ENCODE results near the gene TMEFF1. TPM values are rescaled to one million over a fixed set of nuclear protein-coding genes. Genes with fewer than 3 reads are reported as not detected.
A peak's percentile ranks its signal among the peaks of the same experiment; 100 is the strongest.

TMEFF1 gene
- polyA plus RNA-seq, 1 donor (not counting 4 experiments of a cell fraction or from before 2014, with no cell fraction given): not detected

DNA sequence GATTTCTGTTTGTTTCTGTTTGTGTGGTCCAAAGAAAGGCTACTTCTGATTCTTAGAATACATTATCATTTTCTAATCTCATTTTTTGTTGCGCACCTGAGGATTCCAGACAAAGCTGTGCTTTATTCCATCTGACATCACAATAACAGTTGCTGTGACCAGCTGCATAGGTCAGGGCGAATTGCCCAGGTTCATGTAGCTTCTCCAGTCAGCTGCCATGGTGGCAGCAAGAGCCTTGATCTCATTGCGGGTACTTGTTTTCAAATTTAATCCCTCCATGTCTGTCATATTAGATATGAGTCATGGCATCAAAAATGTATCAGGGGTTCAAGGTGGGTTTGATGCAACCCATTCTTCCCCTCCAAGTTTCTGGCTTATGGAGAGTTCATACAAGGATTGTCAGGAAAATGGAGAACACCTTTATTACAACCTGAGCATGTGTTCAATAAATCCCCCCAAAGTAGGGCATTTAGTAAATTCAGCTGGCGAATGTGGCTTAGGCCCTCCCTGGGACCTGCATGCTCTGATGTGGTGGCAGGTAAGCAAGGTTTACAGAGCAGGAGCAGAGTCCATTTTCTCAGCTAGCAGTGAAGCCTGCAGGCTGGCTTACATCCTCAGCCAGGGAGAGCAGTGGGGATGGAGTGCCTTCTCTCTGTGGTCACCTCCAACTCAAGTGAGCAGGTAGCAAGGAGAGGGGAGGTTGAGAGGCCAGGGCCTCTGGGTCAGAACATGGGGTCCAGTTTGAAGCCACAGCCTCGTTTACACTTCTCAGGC, 118.9 kb downstream of the TMEFF1 start:
- H3K36me3 ChIP-seq (ENCODE audit: control insufficient read depth in 2 of 2, extremely low read depth in 1 of 2, insufficient read depth in 2 of 2, low read length in 2 of 2): no peaks in the 10 kb centered on the region
- FAIRE-seq (no peak), DNase-seq (ENCODE audit: low read depth, low spot score) (no peak)
- H4K20me1 ChIP-seq (ENCODE audit: control insufficient read depth, extremely low read depth, insufficient read depth, low read length): no peaks in the 10 kb centered on the region
- TF ChIP-seq EZH2 (IDR thresholded peaks at IDR 0.05; ENCODE audit: low read length) (no peak), CTCF (optimal IDR thresholded peaks at IDR 0.05 in 1 of 3, IDR thresholded peaks at IDR 0.05 in 1 of 3, conservative IDR thresholded peaks at IDR 0.05 in 1 of 3; ENCODE audit: extremely low read depth in 1 of 3, insufficient read depth in 2 of 3, low read length in 3 of 3) (no peak)
- no peaks in the 10 kb centered on the region for H3K9me1 ChIP-seq (ENCODE audit: control insufficient read depth, extremely low read depth, insufficient read depth, low read length)
- no peak overlapping the region for H3K9ac ChIP-seq (ENCODE audit: control insufficient read depth, extremely low read depth, insufficient read depth, low read length)
- H3K4me3 ChIP-seq (ENCODE audit: control insufficient read depth in 2 of 3, extremely low read depth in 1 of 3, insufficient read depth in 2 of 3, low read depth in 1 of 3, low read length in 3 of 3): no peak overlapping the region
- peaks cover 4% of the 10 kb centered on the region for H3K27me3 ChIP-seq (ENCODE audit: control insufficient read depth, extremely low read depth, insufficient read depth, low read length)
- H2AFZ ChIP-seq (ENCODE audit: control insufficient read depth, low read length): no peak overlapping the region
- no peak overlapping the region for H3K27ac ChIP-seq (ENCODE audit: control insufficient read depth, insufficient read depth, low read length)
- H3K4me1 ChIP-seq (ENCODE audit: control insufficient read depth, extremely low read depth, insufficient read depth, low read length): peaks cover 7% of the 10 kb centered on the region
- no peak overlapping the region for H3K4me2 ChIP-seq (ENCODE audit: control insufficient read depth, extremely low read depth, insufficient read depth, low read depth, low read length)
- no peaks in the 10 kb centered on the region for H3K9me3 ChIP-seq (ENCODE audit: control insufficient read depth, low read depth, low read length)
- H3K79me2 ChIP-seq (ENCODE audit: control insufficient read depth, insufficient read depth, low read length): no peaks in the 10 kb centered on the region
- dilution Hi-C loops (cut with MboI; ENCODE audit: extremely low pct_ligation_motif_present, low sequenced_read_pairs): loop anchor here (25.0 kb wide), 1 partner anchor 280 kb away; no protein-coding TSS in a partner anchor

DNA sequence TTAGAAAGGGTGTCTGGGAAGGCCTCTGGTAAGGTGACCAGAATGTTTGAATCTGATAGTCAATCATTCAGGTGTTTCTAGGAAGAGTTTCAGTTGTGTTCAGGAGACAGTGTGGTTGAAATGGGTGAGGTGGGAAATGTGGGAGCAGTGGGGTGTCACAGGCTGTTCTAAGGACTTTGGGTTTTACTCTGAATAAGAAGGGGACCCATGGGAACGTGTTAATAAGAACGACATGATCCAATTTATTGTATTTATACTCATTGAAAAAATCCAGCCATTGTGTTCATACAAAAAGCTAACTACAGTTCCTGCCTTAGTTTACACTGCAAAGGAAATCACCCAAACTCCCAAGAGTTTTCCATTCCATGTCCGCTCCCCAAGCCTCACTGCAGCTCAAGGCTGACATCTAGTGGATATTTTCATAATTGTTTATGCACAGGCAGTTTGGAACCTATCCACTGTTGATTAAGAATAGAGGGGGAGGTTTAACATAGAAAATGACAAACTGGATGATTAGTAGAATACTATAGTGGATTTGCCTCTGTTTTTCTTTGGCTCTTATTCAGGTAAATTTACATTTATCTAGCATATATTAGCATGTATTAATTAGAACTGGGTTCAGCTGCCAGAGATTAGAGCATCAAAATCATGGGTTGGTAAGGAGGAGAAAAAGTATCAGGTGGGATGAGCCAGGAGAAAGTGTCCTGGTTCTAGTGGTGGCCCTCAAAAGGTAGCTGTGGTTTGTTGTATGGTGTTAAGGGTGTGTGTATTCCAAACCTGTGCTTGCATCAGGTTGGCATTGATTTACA, 122.6 kb downstream of the TMEFF1 start:
- Histone ChIP-seq H3K4me2 (ENCODE audit: control insufficient read depth, extremely low read depth, insufficient read depth, low read depth, low read length) (no peak overlapping the region), H2AFZ (ENCODE audit: control insufficient read depth, low read length) (no peak overlapping the region), H3K79me2 (ENCODE audit: control insufficient read depth, insufficient read depth, low read length) (no peaks in the 10 kb centered on the region), H3K9me3 (ENCODE audit: control insufficient read depth, low read depth, low read length) (no peaks in the 10 kb centered on the region), H3K36me3 (ENCODE audit: control insufficient read depth in 2 of 2, extremely low read depth in 1 of 2, insufficient read depth in 2 of 2, low read length in 2 of 2) (no peaks in the 10 kb centered on the region), H3K9ac (ENCODE audit: control insufficient read depth, extremely low read depth, insufficient read depth, low read length) (no peak overlapping the region), H3K4me3 (ENCODE audit: control insufficient read depth in 2 of 3, extremely low read depth in 1 of 3, insufficient read depth in 2 of 3, low read depth in 1 of 3, low read length in 3 of 3) (no peak overlapping the region), H4K20me1 (ENCODE audit: control insufficient read depth, extremely low read depth, insufficient read depth, low read length) (no peaks in the 10 kb centered on the region), H3K27me3 (ENCODE audit: control insufficient read depth, extremely low read depth, insufficient read depth, low read length) (peaks cover 5% of the 10 kb centered on the region), H3K27ac (ENCODE audit: control insufficient read depth, insufficient read depth, low read length) (no peak overlapping the region), H3K4me1 (ENCODE audit: control insufficient read depth, extremely low read depth, insufficient read depth, low read length) (peaks cover 15% of the 10 kb centered on the region), H3K9me1 (ENCODE audit: control insufficient read depth, extremely low read depth, insufficient read depth, low read length) (no peaks in the 10 kb centered on the region)
- no peak for TF ChIP-seq EZH2 (IDR thresholded peaks at IDR 0.05; ENCODE audit: low read length)
- peak; percentile 63 to 78 (median 75) for TF ChIP-seq CTCF (optimal IDR thresholded peaks at IDR 0.05 in 1 of 3, IDR thresholded peaks at IDR 0.05 in 1 of 3, conservative IDR thresholded peaks at IDR 0.05 in 1 of 3; ENCODE audit: extremely low read depth in 1 of 3, insufficient read depth in 2 of 3, low read length in 3 of 3)
- DNase-seq (ENCODE audit: low read depth, low spot score) (no peak), FAIRE-seq (peak; percentile 80)
- dilution Hi-C loops (cut with MboI; ENCODE audit: extremely low pct_ligation_motif_present, low sequenced_read_pairs): loop anchor here (25.0 kb wide), 1 partner anchor 283 kb away; no protein-coding TSS in a partner anchor
